NCI-H748 treated with DMSO at 0.1 percent for 48 hours (cell line): ENCODE measurements around the gene TIMM17B.

ENCODE experiments used
- DNase-seq: peaks from one replicate; lab custom pipeline; 2025; lab: John Stamatoyannopoulos, UW

TIMM17B gene

DNA sequence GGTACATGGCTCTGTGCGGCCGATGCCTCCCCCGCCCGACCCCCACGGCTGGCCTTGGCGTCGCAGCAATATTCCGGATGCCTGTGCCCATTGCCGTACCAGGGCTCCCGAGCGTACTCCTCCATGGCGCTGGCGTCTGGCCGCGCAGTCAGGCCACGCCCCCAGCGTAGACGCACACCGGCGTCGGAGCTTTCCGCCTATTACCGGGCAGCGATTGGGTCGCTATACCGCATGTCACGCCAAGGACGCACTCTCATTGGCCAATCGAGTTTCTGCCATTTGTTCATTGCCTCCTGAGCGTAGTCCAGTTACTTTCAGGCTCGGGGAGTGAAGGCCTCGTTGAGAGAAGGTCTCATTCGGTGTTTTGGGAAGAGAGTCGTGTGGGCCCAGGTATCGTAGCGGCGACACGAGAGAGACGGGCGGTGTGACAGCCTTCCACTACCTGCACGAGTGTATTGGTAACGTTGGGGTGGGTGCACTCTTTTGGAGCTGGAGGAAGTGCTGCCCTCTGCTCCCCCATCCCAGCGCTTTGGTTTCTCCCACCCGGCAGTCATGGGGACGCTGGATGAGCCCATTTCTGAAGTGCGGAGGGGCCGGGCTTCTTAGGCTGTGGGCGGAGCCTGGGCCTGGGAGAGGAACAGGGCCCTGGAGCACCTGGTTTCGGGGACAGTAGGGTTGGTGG lies at the start of gene TIMM17B, which contains the start of gene PQBP1:
TIMM17B (minus strand) TSS at position 144 of the 682 bp plus-strand sequence; CDS start at position 125, 19 bp downstream.
PQBP1 (plus strand) TSS at position 306 of the 682 bp plus-strand sequence. CDS start 580 bp downstream, outside the sequence.
- peak; percentile 86 for DNase-seq

DNA sequence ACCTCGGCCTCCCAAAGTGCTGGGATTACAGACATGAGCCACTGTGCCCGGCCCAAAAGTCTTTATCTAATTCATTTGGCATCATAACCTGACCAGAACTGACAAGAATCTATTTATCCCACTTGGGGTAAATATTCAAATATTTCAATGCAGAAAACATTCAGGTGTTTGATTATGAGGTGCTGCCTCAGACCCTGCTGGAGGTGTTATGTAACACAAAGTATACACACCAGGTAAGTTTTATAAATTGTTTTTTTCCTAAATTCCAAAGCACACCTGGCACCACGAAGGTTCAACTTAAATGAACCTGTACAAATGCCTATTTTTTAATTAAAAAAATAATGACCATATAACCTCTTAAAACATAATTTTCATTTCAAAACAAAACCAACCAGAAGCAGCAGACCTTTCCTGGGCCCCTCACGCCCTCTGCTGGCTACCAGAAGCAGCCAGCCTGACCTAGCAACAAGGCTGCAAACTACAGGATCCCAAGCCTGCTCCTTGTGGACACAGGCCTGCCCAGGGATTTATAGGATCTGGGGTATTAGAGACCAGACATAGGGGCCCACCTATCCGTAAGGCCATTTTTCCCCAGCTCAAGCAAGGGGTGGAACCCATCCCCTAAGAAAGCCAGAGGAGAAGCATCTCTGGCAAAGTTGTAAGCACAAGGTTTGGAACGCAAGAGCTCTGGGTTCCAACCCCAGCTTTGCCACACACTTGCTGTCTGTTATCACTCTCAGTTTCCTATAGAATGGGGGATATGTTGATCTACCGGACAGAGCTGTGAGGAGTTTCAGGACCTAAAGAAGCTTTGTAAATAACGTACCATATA lies 48.2 kb upstream of the TIMM17B start:
- peak; percentile 3 for DNase-seq

DNA sequence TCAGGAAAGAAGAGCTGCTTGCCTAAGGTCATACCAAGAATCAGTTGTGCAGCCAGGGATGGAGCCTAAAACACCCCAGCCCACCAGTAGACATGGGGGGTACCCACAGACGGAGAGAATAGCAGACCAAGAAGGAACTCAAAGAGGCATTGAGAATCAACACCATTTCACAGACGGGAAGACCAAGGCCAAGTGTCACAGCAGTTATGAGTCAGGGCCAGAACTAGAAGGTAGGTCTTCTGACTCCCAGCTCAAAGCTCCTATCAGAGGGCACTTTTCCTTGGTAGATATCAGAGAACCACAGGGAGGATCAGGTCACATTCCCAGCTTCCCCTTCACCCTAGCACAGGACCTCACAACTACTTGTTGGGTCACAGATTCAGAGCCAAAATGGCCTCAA lies 45.3 kb upstream of the TIMM17B start:
- no peak for DNase-seq

DNA sequence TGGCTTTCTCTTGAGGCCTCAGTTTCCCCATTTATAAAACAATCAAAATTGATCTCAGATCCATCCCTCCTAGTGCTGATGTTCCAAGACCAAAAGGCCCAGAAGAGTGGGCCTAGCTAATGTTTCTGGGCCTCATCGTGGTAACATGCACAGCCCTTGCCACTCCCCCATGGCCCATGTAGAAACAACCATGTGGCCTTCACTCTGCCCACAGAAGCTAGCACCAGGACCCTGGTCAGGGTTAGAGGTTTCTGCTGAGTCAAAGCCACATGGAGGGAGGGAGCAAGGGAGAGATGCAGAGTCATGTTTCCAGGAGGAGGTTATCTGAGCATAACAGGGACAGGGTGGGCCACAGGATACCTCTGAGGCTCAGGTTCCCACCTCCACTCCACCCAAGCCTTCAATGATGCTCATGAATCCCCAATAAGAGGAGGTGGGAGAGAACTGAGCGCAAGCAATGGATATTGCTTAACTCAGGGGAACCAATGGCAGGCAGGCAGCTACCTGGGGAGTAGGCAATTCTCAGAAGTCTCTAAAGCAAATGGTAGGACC lies 42.9 kb upstream of the TIMM17B start:
- DNase-seq, result no peak

DNA sequence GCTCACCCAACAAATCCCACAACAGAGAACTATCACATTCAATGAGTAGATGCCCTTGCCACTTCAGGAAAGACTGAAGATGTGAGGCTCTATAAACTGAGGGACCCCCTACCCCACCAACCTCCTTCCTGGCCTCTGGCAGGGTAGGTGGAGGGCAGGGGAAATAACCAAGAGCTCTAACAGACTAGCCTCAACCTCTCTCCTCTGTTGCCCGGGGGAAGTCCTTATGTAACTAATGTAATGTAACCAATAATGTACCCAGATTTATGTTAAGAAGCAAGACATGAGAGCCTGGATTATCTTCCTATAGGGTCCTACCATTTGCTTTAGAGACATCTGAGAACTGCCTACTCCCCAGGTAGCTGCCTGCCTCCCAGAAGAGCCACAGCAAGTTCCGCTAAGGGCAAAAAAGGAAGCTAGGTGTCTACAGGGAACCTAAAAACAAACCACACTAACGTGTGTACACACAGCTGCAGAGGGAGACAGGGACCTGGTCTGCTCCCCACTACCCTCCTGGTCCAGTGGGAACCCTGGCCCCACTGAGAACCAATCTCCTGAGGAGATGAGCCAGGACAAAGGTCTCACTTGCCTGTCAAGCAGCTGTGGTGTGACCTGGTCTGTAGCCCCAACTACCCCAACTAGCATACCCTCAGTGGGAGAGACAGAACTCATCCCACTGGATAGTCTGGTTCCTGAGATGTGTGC lies 42.1 kb upstream of the TIMM17B start:
- no peak for DNase-seq

DNA sequence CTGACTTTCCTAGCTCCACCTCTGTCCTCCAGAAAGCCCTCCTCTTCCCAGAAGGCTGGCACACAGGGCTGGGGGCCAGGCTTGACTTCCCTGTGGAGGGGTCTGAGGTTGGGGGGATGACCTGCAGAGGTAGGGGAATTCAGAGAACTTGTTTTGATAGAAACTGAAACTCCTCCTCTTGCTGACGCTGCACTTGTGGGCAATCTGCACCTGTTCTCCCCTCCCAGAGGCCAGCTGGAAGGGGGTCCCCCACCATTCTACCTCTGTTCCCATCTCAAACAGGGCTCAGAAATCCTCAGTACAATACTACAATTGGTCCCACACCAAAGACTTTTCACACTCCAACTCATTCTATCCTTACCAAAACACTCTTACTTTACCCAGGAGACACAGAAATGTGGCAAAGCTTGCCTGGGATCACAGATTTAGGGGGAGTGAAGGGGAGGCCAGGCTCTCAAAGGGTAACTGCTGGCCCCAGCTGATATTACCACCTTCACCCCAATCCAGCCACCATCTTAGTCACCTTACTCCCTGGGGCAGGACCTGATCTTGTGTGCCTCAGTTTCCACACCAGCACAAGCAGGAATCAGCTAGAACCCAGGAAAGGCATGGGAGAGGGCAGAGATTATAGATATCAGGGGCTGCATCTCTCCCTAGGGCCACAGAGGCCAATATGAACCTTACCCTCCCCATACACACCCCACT lies 41.3 kb upstream of the TIMM17B start:
- no peak for DNase-seq

DNA sequence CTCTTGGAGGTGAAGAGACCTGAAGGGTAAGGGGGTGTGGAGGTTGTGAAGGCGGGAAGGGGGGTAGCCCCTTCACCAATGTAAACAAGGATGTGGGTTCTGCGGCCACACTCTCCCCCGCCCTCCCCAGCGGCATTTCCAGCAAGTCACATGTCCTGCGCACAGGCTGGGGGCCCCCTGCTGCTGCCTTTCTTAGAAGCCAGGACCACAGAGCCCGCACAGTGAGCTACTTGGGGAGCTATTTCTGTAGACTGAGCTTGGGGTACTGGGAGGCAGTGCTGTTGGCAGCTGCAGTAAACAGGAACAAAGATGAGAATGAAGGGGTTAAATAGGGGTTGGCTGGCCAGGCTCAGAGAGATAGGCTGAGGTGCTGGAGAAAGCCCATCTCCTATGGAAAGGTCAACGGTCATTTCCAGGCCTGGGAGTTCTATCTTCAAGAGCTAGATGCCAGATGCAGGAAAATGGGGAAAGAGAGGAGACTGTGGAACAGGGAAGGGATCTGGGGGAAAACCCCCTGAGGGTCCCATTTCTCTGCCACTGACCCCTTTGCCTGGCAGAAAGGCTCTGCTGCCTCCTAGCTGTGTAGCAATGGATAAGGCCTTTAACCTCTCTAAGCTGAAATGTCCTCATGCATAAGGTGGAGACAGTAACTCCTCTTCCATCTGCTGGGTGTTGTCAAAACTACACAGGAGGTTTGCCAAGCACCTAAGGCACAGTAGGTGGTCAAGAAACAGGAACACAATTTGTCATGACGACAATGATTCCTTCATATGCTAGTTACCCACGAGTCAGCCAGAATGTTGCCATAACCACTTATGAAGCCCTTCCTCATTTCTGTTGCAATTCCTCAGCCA lies 39.7 kb upstream of the TIMM17B start:
- DNase-seq, result no peak

DNA sequence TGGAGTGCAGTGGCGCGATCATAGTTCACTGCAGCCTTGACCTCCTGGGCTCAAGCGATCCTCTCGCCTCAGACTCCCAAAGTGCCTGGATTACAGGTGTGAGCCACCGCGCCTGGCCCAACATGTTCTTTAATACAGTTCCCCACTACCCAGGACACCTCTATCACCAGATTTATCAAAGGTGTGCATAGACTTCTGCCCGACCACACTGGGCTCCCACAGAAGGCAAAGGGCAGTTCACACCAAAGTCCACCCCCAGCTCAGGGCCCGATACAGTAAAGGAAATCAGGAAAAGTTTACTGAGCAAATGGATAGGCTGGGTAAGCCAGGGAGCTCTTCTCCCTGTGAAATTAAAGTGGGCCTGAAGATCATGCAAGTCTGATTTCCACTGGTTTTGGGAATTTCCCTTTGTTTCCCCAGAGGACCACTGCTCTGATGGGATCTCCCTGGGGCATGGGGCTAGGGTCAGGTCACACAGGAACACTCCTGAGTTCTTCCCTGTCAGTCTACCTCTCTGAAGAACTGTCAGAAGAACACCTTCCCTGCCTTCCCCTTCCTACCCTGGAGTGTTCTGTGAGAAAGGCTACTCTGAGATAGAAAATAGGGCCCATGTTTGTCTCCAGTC lies 39.0 kb upstream of the TIMM17B start:
- no peak for DNase-seq

DNA sequence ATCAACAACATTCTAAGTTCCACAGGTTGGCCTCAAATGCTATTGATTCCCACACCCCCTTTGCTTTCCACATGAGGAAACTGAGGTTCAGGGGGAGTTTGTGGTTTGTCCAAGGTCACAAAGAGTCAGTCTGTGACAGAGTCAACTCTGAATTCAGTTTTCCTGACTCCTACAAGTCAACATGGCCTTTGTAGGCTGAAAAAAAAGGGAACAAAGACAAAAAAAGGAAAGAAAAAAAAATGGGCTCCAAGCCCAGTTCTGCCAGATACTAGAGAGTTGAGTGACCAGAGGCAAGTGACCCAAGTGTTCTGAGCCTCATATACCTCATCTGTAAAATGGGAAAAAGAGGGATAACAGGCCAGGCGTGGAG lies 37.7 kb upstream of the TIMM17B start:
- no peak for DNase-seq

DNA sequence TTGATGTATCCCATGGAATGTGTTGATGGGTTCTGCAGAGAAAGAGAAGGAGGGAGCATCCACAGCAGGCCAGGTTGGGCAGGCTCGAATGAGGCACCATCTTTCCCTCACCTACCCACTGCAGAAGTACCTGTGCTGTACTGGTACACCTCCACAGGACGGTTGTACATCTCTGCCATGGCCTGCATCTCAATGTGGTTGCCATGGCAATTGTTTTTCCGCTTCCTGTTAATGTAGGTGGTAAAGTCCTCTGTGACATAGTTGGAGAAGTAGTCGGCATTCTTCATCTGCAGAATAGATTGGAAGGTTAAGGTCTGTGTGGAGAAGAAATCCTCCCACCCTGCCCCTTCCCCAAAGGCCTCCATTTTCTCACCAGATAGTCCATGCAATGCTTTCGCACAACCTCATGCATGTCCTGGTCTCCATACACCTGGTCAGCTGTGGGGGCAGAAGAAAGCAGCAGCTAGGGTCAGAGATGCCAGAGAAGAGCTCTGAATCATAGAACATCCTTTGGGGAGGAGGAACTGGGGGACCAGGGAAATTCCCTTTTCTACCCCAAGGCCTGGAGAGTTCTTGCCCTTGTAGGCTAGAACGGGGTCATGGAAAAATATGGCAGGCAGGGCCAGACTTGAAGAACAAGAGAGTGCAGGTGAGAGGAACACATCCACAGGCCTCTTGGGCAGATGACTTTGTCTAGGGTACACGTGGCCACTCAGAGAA lies 37.2 kb upstream of the TIMM17B start:
- DNase-seq, result no peak

DNA sequence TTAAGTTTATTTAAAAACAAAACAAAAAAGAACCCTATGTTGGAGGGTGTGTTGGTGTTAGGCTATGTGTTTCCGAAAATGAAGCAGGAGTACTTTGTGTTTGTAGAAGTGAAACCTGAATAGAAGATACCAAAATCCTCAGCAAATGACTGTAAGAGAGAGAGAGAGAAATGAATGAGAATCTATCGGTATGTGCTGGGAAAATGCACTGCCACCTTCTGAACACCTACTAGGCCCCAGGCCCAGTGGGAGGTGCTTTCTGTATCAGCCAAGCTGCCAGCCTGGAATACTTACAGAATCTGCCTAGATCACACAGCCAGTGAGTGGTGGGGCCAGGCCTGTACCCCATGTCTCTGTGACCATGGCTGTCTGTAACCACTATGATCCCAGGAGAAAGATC lies 36.2 kb upstream of the TIMM17B start:
- DNase-seq, result no peak

DNA sequence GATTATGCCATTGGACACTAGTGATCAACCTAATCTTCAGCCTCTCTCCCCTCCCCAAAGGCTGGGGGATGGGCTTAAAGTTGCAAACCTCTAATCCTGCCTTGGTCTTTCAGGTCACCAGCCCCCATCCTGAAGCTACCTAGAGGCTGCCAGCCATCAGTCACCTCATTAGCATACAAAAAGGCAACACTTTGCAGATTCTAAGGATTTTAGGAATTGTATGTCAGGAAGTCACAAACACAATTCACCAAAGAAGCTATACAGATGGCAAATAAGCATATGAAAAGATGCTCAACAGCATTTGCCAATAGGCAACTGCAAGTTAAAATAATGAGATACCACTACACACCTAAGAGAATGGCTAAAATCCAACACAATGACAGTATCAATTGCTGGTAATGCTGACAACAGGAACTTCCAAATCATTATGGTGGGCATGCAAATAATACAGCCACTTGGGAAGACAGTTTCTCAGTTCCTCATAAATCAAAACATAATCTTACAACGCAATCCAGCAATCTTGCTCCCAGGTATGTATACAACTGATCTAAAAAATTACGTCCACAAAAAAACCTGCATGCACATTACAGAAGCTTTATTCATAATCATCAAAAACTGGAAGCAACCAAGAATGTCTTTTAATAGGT lies 30.3 kb upstream of the TIMM17B start:
- DNase-seq, result no peak

DNA sequence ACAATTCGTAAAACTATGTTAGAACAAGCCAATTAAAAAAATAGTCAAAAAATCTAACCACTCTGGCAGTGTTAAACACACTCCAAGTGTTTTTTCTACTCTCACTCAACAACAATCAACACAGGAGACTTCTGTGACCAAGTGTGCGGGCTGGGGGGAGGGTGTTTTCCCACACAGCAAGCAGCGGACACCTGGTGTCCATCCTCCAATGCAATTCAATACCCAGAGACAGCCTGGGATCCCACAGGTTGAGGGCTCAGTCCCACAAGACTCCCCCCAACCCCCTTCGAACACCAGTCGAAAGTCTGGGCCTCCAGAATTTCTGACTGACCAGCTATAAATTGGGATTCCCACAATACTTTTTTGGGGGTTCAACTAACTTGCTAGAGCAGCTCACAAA lies 29.6 kb upstream of the TIMM17B start:
- no peak for DNase-seq

DNA sequence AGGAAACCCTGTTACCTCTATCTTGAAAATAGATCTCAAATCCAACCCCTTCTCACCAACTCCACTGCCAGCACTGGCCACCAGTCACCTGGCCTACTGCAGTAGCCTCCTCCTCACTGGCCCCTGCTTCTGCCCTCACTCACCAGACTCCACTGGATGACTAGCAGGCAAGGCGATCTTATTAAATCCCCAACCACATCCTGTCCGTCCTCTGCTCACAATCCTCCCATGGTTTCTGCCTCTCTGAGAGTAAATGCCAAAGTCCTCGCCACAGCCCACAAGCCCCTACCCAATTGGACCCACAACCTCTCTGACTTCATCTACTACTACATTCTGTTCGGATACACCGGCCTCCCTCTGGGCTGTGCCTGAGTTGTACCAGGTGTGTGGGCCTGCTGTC lies 26.7 kb upstream of the TIMM17B start:
- DNase-seq, result no peak

DNA sequence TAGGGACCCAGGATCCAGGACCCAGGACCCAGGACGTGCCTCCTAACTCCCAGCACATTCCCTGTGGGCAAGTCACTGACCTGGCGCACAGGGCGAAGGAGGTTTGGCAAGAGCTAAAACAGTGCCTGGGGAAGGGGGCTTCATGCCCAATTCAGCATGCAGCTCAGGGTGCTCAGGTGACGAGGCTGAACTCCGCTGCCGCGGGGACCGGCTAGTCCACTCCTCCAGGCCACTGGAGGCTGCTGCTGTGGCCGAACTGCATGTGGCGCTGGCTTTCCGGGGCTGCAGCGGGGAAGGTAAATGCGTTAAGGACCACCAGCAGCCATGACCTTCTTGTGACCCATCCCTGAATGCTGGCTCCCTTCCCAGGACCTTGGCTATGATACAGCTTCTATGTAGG lies 26.2 kb upstream of the TIMM17B start:
- DNase-seq, result no peak

DNA sequence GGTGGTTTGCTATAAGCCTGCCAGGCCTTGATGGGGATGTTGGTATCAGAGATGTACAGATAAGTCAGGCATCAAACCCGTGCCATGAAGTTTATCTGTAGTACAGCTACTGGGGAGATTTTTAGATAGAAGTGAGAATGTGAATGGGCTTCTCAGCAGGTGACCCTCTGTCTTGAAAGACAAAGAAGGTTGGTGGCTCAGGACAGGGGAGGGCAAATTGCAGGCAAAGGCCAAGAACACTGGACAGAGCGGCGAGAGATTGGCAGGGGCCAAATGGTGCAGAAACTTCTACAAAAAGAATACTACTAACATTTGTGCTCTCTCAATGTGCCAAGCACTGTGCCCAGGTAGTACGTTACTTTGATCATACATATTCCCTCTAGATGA lies 23.1 kb upstream of the TIMM17B start:
- no peak for DNase-seq

DNA sequence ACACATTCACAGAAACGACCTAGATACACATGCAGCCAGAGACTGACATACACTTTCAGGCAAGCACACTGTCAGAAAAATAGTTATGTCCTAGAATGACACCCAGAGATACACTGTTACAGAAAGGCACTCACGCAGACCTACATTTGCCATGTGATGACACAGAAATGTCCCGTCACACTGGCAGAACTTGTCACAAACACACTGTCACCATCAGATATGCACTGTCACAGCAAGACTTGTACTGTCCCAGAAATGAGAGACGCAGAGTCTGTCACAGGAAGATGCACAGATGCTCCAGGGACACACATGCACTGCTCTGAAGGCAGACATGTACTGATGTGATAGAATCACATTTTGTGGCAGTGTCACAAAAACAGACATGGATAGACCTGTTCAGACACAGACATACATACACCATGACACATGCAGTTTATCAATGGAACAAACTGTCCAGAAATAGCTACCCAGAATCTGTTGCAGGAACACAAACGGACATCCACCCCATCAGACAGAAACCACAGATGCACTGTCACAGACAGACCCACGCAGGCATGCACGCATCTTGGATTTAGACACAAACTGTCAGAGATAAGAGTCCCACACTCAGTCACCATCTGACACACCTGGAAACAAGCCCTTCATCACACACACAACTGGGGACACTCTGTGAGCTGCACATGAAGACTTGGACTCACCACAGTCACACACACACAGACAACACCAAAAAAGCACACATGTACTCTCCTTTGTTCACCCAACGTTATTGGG lies 22.6 kb upstream of the TIMM17B start:
- no peak for DNase-seq

DNA sequence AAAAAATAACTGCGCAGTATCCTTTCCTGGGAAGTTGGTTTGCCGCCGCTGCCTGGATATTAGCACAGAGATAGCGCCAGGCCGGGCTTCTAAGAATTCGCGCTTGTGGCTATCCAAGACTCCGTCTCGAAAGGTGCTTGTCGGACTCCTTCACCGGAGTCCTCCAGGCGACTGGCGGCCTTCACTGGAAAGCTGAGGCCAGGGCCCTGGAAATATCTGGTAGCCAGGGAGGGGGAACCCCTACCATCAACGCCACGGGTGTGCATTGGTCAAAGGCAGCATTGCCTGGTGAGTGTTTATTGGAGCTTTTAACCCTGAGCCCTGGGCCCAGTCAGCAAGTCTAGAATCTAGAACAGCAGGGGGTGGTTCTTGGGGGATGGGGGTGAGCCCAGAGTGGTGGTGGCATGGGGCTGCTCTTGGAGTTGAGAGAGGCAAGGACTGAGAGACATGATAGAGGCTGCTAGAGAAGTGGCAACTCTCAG lies 21.8 kb upstream of the TIMM17B start:
- DNase-seq, result no peak
